OCI-LY1 (cell line): ENCODE data around the gene RUSC1.

Experiments
- CTCF ChIP-seq: fragments of 200-600 bp; sonication (generic), shearing (Covaris generic); IDR thresholded peaks from 2 replicates; pipeline ENCODE4 v1.5.1; 2017; ENCODE audit warnings: mild to moderate bottlenecking, antibody characterized with exemption, low read length, moderate library complexity, mixed read lengths
- EZH2 ChIP-seq: fragments of 200-600 bp; sonication (generic), shearing (Covaris generic); IDR thresholded peaks from 2 replicates; pipeline ENCODE4 v1.8.0; 2017; ENCODE audit warnings: borderline replicate concordance, mixed run types, mild to moderate bottlenecking, antibody characterized with exemption, low read length, moderate library complexity, mixed read lengths

GRCh38 chr1:155295942-155296267 is 24.8 kb upstream of the RUSC1 start:
- TF ChIP-seq CTCF (no peak), EZH2 (no peak)
